HG02798 (cell line): ENCODE measurements around the gene U2AF1L4.
A peak's percentile ranks its signal among the peaks of the same experiment; 100 is the strongest.

Source experiments
- ATAC-seq: cut with Tn5 transposase; IDR thresholded peaks from one replicate; pipeline ENCODE4 v1.9.1; 2021; ENCODE audit warnings: mild to moderate bottlenecking; ENCODE audit not compliant: unreplicated experiment, poor library complexity

U2AF1L4 gene

GRCh38 chr19:35715355-35715809 is 29.8 kb downstream of the U2AF1L4 start:
- ATAC-seq = no peak

DNA sequence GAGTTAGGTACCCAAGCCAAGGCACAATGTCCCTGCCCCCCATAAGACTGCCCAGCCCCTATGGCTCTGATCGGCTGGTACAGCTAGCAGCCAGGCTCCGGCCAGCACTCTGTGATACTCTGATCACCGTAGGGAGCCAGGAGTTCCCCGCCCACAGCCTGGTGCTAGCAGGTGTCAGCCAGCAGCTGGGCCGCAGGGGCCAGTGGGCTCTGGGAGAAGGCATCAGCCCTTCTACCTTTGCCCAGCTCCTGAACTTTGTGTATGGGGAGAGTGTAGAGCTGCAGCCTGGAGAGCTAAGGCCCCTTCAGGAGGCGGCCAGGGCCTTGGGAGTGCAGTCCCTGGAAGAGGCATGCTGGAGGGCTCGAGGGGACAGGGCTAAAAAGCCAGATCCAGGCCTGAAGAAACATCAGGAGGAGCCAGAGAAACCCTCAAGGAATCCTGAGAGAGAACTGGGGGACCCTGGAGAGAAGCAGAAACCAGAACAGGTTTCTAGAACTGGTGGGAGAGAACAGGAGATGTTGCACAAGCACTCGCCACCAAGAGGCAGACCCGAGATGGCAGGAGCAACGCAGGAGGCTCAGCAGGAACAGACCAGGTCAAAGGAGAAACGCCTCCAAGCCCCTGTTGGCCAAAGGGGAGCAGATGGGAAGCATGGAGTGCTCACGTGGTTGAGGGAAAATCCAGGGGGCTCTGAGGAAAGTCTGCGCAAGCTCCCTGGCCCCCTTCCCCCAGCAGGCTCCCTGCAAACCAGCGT is 30.4 kb downstream of the U2AF1L4 start:
- ATAC-seq = no peak

DNA sequence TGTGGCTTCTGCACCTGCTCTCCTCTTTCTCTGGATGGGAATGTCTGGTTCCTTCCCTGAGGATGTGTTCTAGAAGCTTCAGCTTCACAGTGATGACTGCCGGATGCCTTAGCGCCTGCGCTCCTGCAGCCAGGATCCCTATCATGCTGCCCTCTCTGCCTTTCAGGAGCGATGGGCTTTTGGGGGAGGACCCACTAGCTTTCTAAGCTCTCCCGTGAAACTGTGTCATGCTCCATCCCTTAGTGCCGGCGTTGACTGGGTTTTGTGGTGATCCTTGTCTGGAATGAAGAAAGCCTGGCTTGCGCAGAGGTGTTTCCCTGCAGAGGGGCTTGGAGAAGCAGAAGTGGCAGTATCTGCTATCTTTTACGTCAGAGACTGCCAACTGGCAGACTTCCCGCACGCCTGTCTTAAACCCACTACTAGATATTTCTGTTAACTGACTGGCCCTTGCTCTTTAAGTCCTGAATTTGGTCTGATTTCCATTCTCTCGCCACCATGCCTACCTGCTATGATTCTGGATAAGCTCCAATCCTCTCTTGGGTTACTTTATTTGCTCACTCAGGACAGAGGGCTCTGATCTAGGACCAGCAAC is 31.2 kb downstream of the U2AF1L4 start:
- no peak for ATAC-seq

GRCh38 chr19:35713506-35713850 is 31.7 kb downstream of the U2AF1L4 start:
- no peak for ATAC-seq

DNA sequence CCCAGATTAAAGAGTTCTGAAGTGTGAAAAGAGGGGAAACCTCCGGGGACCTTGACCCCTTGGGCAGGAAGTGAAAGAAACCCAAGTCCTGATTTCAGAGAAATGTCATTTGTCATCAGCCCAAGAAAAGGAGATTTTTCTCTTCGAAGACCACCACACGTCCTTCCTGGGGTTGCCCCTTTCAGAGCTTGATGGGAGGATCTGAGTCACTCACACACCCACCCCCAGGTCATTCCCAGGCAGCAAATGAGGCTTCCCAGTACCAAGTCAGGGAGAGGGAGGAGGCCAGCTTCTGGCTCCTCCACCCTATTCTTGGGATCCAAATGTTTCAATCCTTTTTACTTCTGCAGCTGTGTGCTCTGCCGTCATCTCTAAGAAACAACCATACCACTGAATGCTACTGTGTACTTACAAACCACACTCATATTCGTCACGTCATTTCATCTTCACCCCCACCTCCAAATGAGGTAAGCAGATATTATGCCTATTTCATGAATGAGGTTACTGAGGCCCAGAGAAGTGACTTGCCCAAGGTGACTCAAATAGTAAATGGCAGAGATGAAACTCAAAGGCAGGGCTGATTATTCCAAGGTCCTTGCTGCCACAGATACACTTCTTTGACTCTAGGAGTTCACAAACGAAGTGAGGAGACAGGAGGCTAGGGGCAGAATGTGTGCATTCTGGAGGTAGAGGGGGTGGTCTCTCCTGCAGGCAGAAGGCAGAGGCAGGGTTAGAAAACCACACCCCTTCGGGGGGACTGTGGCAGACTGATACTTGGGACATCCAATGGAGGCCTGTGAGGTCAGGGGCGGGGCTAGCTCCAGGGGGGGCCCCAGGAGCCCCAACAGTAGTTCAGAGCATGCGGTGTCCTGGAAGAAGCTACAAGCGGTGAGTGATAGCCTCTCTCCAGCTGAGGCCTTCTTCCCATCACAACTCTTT is 32.4 kb downstream of the U2AF1L4 start:
- ATAC-seq = peak; percentile 14

- ATAC-seq = peak; percentile 34
These were observed 34.2 kb downstream of the U2AF1L4 start for GRCh38 chr19:35710784-35711723.

DNA sequence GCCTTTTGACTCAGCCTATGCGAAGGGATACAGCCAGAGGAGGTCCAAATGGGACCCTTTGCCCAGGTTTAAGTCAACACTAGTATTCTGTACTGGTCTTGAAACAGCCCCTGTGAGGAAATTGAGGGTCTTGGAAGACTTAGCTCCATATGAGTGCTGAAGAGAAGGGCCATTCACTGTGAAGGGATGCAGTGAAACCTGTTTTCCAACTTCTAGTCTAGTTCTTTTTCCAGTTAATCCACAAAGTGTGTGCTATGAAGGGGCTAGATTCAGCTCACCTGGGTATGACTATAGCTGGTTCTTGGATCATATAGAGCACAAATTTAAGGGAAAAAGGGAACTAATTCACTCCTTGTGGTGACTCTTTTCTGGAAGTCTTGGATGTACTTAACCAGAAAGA is 36.8 kb downstream of the U2AF1L4 start:
- no peak for ATAC-seq

GRCh38 chr19:35704218-35704617 is 41.0 kb downstream of the U2AF1L4 start, which contains the start of gene ZBTB32:
TSS of gene ZBTB32 (plus strand) at chr19:35704558. CDS start at chr19:35714627, 10,069 bp downstream.
- no peak for ATAC-seq

- no peak for ATAC-seq
These were observed 41.9 kb downstream of the U2AF1L4 start for GRCh38 chr19:35703343-35703742.

- peak; percentile 98 for ATAC-seq
These were observed 42.8 kb downstream of the U2AF1L4 start for GRCh38 chr19:35702223-35703012.

- ATAC-seq = peak; percentile 37
These were observed 48.4 kb downstream of the U2AF1L4 start for GRCh38 chr19:35696835-35697234.

GRCh38 chr19:35695895-35696422 is 49.3 kb downstream of the U2AF1L4 start:
- ATAC-seq = no peak

- peak; percentile 92 for ATAC-seq
These were observed 51.2 kb downstream of the U2AF1L4 start for GRCh38 chr19:35693835-35694599.

GRCh38 chr19:35693422-35693821 is 51.8 kb downstream of the U2AF1L4 start:
- no peak for ATAC-seq
